GM12801 (cell line): ENCODE measurements around the gene JUND.

ENCODE experiments used
- CTCF ChIP-seq: IDR thresholded peaks from one replicate; pipeline ENCODE4 v1.5.1; 2011; ENCODE audit warnings: control low read depth; ENCODE audit not compliant: insufficient read length; ENCODE audit errors: extremely low read depth

JUND gene

GRCh38 chr19:18306209-18306887 lies 24.9 kb upstream of the JUND start:
- TF ChIP-seq CTCF = no peak

- TF ChIP-seq CTCF = no peak
Observed at GRCh38 chr19:18304458-18305310, 23.3 kb upstream of the JUND start.

- TF ChIP-seq CTCF = no peak
Observed at GRCh38 chr19:18304208-18304457, 22.7 kb upstream of the JUND start.

- TF ChIP-seq CTCF = no peak
Observed at GRCh38 chr19:18301718-18302111, 20.3 kb upstream of the JUND start.

GRCh38 chr19:18300930-18301717 lies 19.7 kb upstream of the JUND start:
- no peak for TF ChIP-seq CTCF

GRCh38 chr19:18299654-18300053 lies 18.2 kb upstream of the JUND start:
- no peak for TF ChIP-seq CTCF

GRCh38 chr19:18298601-18299000 lies 17.2 kb upstream of the JUND start:
- no peak for TF ChIP-seq CTCF
